ENCODE measurements around the gene ART3. TPM values are rescaled to one million over a fixed set of nuclear protein-coding genes. Genes with fewer than 3 reads are reported as not detected.

The ART3 gene
- total RNA-seq, 1 experiment from 2014 or later, result 0.59 TPM

GRCh38 chr4:76061982-76062381, 12.5 kb upstream of the ART3 start:
- no peak for ATAC-seq
- no peaks in the 10 kb centered on the region for H3K36me3 Mint-ChIP-seq
- H3K9me3 Mint-ChIP-seq, result no peaks in the 10 kb centered on the region
- H3K4me3 Mint-ChIP-seq, result no peak overlapping the region
- CTCF ChIA-PET, result interaction anchor here (0.7 to 3.2 kb wide), 3 partner anchors 66 to 247 kb away, joined by 3 to 17 read pairs (median 8); no protein-coding TSS in a partner anchor
- POLR2A ChIA-PET, result interaction anchor here (0.7 kb wide), 1 partner anchor 629 kb away, joined by 3 read pairs; no protein-coding TSS in a partner anchor
- no peak for DNase-seq (ENCODE audit: low spot score)
- H3K27ac Mint-ChIP-seq, result no peak overlapping the region
- TF ChIP-seq STAT6 (CRISPR knock-in tag; conservative IDR thresholded peaks at IDR 0.05; ENCODE audit: low read depth) (no peak), ETV6 (CRISPR knock-in tag; IDR thresholded peaks at IDR 0.05) (no peak), MYBL2 (CRISPR knock-in tag; IDR thresholded peaks at IDR 0.05) (no peak), ZNF138 (CRISPR knock-in tag; conservative IDR thresholded peaks at IDR 0.05) (no peak), ZNF219 (CRISPR knock-in tag; IDR thresholded peaks at IDR 0.05; ENCODE audit: borderline replicate concordance) (no peak)
- peaks cover 4% of the 10 kb centered on the region for H3K4me1 Mint-ChIP-seq
- no peaks in the 10 kb centered on the region for H3K27me3 Mint-ChIP-seq (ENCODE audit: low read depth)

- H3K27me3 Mint-ChIP-seq (ENCODE audit: low read depth), result no peaks in the 10 kb centered on the region
- ATAC-seq (no peak), DNase-seq (ENCODE audit: low spot score) (no peak)
- POLR2A ChIA-PET, result no interaction called here
- no peaks in the 10 kb centered on the region for H3K36me3 Mint-ChIP-seq
- no peaks in the 10 kb centered on the region for H3K9me3 Mint-ChIP-seq
- no peak overlapping the region for H3K27ac Mint-ChIP-seq
- CTCF ChIA-PET, result interaction anchor here (0.6 to 1.7 kb wide), 3 partner anchors 20 to 71 kb away, joined by 3 to 15 read pairs (median 3); no protein-coding TSS in a partner anchor
- no peaks in the 10 kb centered on the region; the same call in 1 of the 2 replicates for H3K4me1 Mint-ChIP-seq
- H3K4me3 Mint-ChIP-seq, result no peak overlapping the region
- TF ChIP-seq OVOL2 (CRISPR knock-in tag; IDR thresholded peaks at IDR 0.05; ENCODE audit: borderline replicate concordance) (no peak), CDX4 (CRISPR knock-in tag; IDR thresholded peaks at IDR 0.05; ENCODE audit: borderline replicate concordance) (no peak), AFF4 (CRISPR knock-in tag; IDR thresholded peaks at IDR 0.05; ENCODE audit: borderline replicate concordance) (no peak), E2F1 (CRISPR knock-in tag; IDR thresholded peaks at IDR 0.05) (no peak), SMAD3 (CRISPR knock-in tag; IDR thresholded peaks at IDR 0.05; ENCODE audit: borderline replicate concordance) (no peak), NR3C1 (CRISPR knock-in tag; conservative IDR thresholded peaks at IDR 0.05; ENCODE audit: low read depth) (no peak), TP53 (CRISPR knock-in tag; IDR thresholded peaks at IDR 0.05) (no peak), ZNF532 (CRISPR knock-in tag; IDR thresholded peaks at IDR 0.05; ENCODE audit: borderline replicate concordance) (no peak), TCF7 (CRISPR knock-in tag; IDR thresholded peaks at IDR 0.05; ENCODE audit: low read depth) (no peak), GRHL2 (CRISPR knock-in tag; IDR thresholded peaks at IDR 0.05; ENCODE audit: insufficient replicate concordance, severe bottlenecking) (no peak), ZNF671 (CRISPR knock-in tag; IDR thresholded peaks at IDR 0.05) (no peak), PRRX2 (CRISPR knock-in tag; IDR thresholded peaks at IDR 0.05) (no peak), HMGXB4 (CRISPR knock-in tag; IDR thresholded peaks at IDR 0.05) (no peak), MXD4 (CRISPR knock-in tag; IDR thresholded peaks at IDR 0.05; ENCODE audit: borderline replicate concordance) (no peak), KAT7 (CRISPR knock-in tag; IDR thresholded peaks at IDR 0.05; ENCODE audit: borderline replicate concordance) (no peak)
Observed at GRCh38 chr4:76066546-76066945, 8.0 kb upstream of the ART3 start.
